ENCODE data around the gene ECPAS.
"Not testable (repeated sequence)": the region's sequence is repeated elsewhere in the genome, so short reads cannot be mapped to it uniquely, and the experiment has no call there.

The ECPAS gene

DNA sequence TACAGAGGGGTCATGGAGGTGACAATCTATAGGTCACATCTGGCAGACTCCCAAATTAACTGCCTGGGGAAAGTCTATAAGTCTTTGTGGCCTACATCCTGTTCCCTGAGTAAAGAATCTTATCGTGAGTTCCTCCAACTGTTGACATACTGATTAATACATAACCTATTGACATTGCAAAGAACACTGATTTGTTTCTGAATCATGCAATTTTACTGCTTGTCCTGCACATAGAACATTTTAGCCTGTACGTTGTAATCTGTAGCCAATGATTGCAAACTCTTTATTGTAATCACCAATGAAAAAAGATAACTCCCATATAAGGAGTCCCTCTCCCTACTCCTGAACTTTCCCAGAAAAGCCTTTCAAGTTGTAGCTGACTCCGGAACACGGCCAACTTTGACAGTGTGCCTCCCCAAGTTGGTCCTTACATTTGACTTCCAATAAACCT is 135.3 kb downstream of the ECPAS start:
- Histone ChIP-seq H3K27me3 (peaks cover 3% of the 10 kb centered on the region), H3K4me3 (ENCODE audit: low read depth in 1 of 2, low read length in 1 of 2) (no peak overlapping the region), H3K4me1 (ENCODE audit: control insufficient read depth in 1 of 2, insufficient read depth in 1 of 2, low read depth in 1 of 2, low read length in 1 of 2) (no peaks in the 10 kb centered on the region), H3K27ac (no peak overlapping the region), H3K36me3 (no peaks in the 10 kb centered on the region), H3K9me3 (no peaks in the 10 kb centered on the region)
- TF ChIP-seq CTCF (IDR thresholded peaks at IDR 0.05), result no peak

GRCh38 chr9:111334318-111334863 is 149.8 kb downstream of the ECPAS start:
- not testable (repeated sequence) for H3K4me3 ChIP-seq (ENCODE audit: low read depth in 1 of 2, low read length in 1 of 2); H3K9me3 ChIP-seq; H3K27ac ChIP-seq; H3K36me3 ChIP-seq; H3K4me1 ChIP-seq (ENCODE audit: control insufficient read depth in 1 of 2, insufficient read depth in 1 of 2, low read depth in 1 of 2, low read length in 1 of 2); H3K27me3 ChIP-seq

DNA sequence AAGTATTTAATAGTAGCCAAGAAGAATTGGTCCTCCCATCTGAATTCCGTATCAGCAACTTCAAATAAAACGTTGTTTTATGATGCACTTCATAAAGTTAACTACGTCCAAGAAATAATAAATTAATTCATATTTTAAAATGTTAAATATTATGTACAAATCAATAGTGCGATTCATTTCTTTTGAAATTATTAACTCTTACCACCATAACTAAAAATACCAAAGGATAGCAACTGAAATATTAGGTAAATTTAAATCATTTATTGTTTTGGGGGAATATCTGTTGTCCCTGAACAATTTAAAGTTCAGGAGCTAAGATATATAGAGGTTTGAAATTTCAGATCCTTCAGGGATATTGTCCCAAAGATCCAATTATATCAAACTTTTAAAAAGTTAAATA is 154.1 kb downstream of the ECPAS start, which contains the start of gene OR2K2:
OR2K2 (minus strand) TSS at position 101 of the 400 bp plus-strand sequence. CDS start 1,791 bp downstream, outside the sequence.
- no peak for TF ChIP-seq CTCF (IDR thresholded peaks at IDR 0.05)

DNA sequence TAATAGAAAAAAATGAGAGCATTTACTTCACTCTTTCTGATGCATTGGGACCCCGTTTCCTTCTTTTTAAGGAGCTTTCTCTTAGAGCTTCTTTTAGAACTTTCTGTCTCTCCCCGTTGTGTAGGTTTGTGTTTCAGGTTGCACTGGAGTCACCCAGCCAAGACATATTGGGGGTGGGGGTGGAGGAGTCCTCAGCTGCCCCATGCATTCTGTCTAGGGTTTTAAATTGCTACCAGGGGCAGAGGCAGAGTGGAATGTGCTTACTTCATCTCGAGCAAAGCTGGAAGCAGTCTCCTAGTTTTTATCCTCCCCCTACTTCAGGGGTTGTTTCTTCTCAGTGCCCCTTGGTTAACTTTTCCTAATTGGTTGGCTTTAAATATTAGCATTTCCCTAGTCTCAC is 163.6 kb downstream of the ECPAS start:
- Histone ChIP-seq H3K27ac (no peak overlapping the region), H3K4me1 (ENCODE audit: control insufficient read depth in 1 of 2, insufficient read depth in 1 of 2, low read depth in 1 of 2, low read length in 1 of 2) (no peaks in the 10 kb centered on the region), H3K27me3 (no peaks in the 10 kb centered on the region), H3K4me3 (ENCODE audit: low read depth in 1 of 2, low read length in 1 of 2) (no peak overlapping the region), H3K9me3 (no peaks in the 10 kb centered on the region), H3K36me3 (no peaks in the 10 kb centered on the region)
- no peak for TF ChIP-seq CTCF (IDR thresholded peaks at IDR 0.05)

More for the DNA sequence above, 154.1 kb downstream of the ECPAS start, which contains the start of gene OR2K2:
- no peak within 1 kb of the TSS for H3K4me3 ChIP-seq (ENCODE audit: low read depth in 1 of 2, low read length in 1 of 2)
- no peaks in the 10 kb centered on the region for H3K27me3 ChIP-seq
- no peaks in the 10 kb centered on the region for H3K4me1 ChIP-seq (ENCODE audit: control insufficient read depth in 1 of 2, insufficient read depth in 1 of 2, low read depth in 1 of 2, low read length in 1 of 2)
- no peak within 1 kb of the TSS for H3K27ac ChIP-seq
- no peaks in the 10 kb centered on the region for H3K36me3 ChIP-seq
- no peaks in the 10 kb centered on the region for H3K9me3 ChIP-seq

- Histone ChIP-seq H3K4me1 (ENCODE audit: control insufficient read depth in 1 of 2, insufficient read depth in 1 of 2, low read depth in 1 of 2, low read length in 1 of 2) (no peaks in the 10 kb centered on the region), H3K9me3 (no peaks in the 10 kb centered on the region), H3K4me3 (ENCODE audit: low read depth in 1 of 2, low read length in 1 of 2) (no peak overlapping the region), H3K27ac (no peak overlapping the region), H3K36me3 (no peaks in the 10 kb centered on the region), H3K27me3 (no peaks in the 10 kb centered on the region)
- TF ChIP-seq CTCF (IDR thresholded peaks at IDR 0.05), result no peak
Measured at GRCh38 chr9:111316796-111317195, 167.4 kb downstream of the ECPAS start.

Data from neutrophil (primary cell).